Measurements from ENCODE around the gene ABCG1. TPM values are rescaled to one million over a fixed set of nuclear protein-coding genes. Genes with fewer than 3 reads are reported as not detected.

ABCG1 gene
- total and polyA plus RNA-seq, 4 donors, result 11.5 to 65.0 (median 35.0) TPM

GRCh38 chr21:42336054-42336453 is 117.1 kb downstream of the ABCG1 start:
- no peak for TF ChIP-seq CTCF (IDR thresholded peaks at IDR 0.05; ENCODE audit: control extremely low read depth, extremely low read depth)
- Histone ChIP-seq H3K4me1 (ENCODE audit: control insufficient read depth in 5 of 5, insufficient read depth in 5 of 5, low read length in 5 of 5) (peaks cover 0 to 19% (median 5%) of the 10 kb centered on the region in 5 donors), H3K27ac (ENCODE audit: low read depth in 1 of 2, low read length in 1 of 2) (no peak overlapping the region), H3K9me3 (ENCODE audit: control insufficient read depth in 4 of 4, insufficient read depth in 3 of 4, low read length in 3 of 4) (peaks cover 0 to 4% (median 4%) of the 10 kb centered on the region in 4 donors), H3K27me3 (ENCODE audit: control insufficient read depth in 3 of 3, insufficient read depth in 3 of 3, low read length in 2 of 3) (peaks cover 0 to 7% (median 3%) of the 10 kb centered on the region in 3 donors), H3K9ac (ENCODE audit: insufficient read depth in 1 of 2, low read length in 2 of 2) (no peak overlapping the region), H3K4me3 (no peak overlapping the region), H3K36me3 (ENCODE audit: control insufficient read depth in 4 of 4, insufficient read depth in 4 of 4, low read length in 4 of 4) (no peaks in the 10 kb centered on the region)
- DNase-seq, result peak; percentile 25 to 43 (median 28)
- no peak for ATAC-seq (ENCODE audit: insufficient read depth, low FRiP score)
- WGBS, 2 donors, result 45 to 56% methylated on average over 10 of the region's 10 CpGs

GRCh38 chr21:42337276-42337675 is 118.3 kb downstream of the ABCG1 start:
- Histone ChIP-seq H3K4me1 (ENCODE audit: control insufficient read depth in 5 of 5, insufficient read depth in 5 of 5, low read length in 5 of 5) (peaks cover 0 to 19% (median 5%) of the 10 kb centered on the region in 5 donors), H3K27ac (ENCODE audit: low read depth in 1 of 2, low read length in 1 of 2) (no peak overlapping the region), H3K9ac (ENCODE audit: insufficient read depth in 1 of 2, low read length in 2 of 2) (no peak overlapping the region), H3K27me3 (ENCODE audit: control insufficient read depth in 3 of 3, insufficient read depth in 3 of 3, low read length in 2 of 3) (peaks cover 0 to 7% (median 3%) of the 10 kb centered on the region in 3 donors), H3K9me3 (ENCODE audit: control insufficient read depth in 4 of 4, insufficient read depth in 3 of 4, low read length in 3 of 4) (peaks cover 0 to under 1% (median 0%) of the 10 kb centered on the region in 4 donors), H3K36me3 (ENCODE audit: control insufficient read depth in 4 of 4, insufficient read depth in 4 of 4, low read length in 4 of 4) (no peaks in the 10 kb centered on the region), H3K4me3 (no peak overlapping the region)
- ATAC-seq (ENCODE audit: insufficient read depth, low FRiP score) (no peak), DNase-seq (peak in 1 of 3 donors; percentile 39)
- TF ChIP-seq CTCF (IDR thresholded peaks at IDR 0.05; ENCODE audit: control extremely low read depth, extremely low read depth), result no peak
- 79 to 85% methylated on average over 4 of the region's 4 CpGs for WGBS, 2 donors

GRCh38 chr21:42337830-42338728 is 119.1 kb downstream of the ABCG1 start:
- DNase-seq (peak; percentile 76 to 87 (median 80)), ATAC-seq (ENCODE audit: insufficient read depth, low FRiP score) (peak; percentile 92)
- peak overlapping the region in 1 of 2 donors; percentile 50 for H3K27ac ChIP-seq (ENCODE audit: low read depth in 1 of 2, low read length in 1 of 2)
- WGBS, 2 donors, result 33 to 46% methylated on average over 23 of the region's 23 CpGs
- H3K9me3 ChIP-seq (ENCODE audit: control insufficient read depth in 4 of 4, insufficient read depth in 3 of 4, low read length in 3 of 4), result no peaks in the 10 kb centered on the region
- TF ChIP-seq CTCF (IDR thresholded peaks at IDR 0.05; ENCODE audit: control extremely low read depth, extremely low read depth), result peak; percentile 48
- H3K9ac ChIP-seq (ENCODE audit: insufficient read depth in 1 of 2, low read length in 2 of 2), result no peak overlapping the region
- peaks cover 0 to 19% (median 5%) of the 10 kb centered on the region in 5 donors for H3K4me1 ChIP-seq (ENCODE audit: control insufficient read depth in 5 of 5, insufficient read depth in 5 of 5, low read length in 5 of 5)
- H3K27me3 ChIP-seq (ENCODE audit: control insufficient read depth in 3 of 3, insufficient read depth in 3 of 3, low read length in 2 of 3), result peaks cover 0 to 7% (median 3%) of the 10 kb centered on the region in 3 donors
- H3K4me3 ChIP-seq, result no peak overlapping the region
- no peaks in the 10 kb centered on the region for H3K36me3 ChIP-seq (ENCODE audit: control insufficient read depth in 4 of 4, insufficient read depth in 4 of 4, low read length in 4 of 4)
